HUDEP-2 (cell line): ENCODE data around the gene BCL11B.

Source experiments
- DNase-seq, 76 experiments: peaks; one replicate each; lab custom pipeline; 2025; ENCODE audit not compliant: unreplicated experiment in 76 of 76; lab: John Stamatoyannopoulos, UW

The BCL11B gene

DNA sequence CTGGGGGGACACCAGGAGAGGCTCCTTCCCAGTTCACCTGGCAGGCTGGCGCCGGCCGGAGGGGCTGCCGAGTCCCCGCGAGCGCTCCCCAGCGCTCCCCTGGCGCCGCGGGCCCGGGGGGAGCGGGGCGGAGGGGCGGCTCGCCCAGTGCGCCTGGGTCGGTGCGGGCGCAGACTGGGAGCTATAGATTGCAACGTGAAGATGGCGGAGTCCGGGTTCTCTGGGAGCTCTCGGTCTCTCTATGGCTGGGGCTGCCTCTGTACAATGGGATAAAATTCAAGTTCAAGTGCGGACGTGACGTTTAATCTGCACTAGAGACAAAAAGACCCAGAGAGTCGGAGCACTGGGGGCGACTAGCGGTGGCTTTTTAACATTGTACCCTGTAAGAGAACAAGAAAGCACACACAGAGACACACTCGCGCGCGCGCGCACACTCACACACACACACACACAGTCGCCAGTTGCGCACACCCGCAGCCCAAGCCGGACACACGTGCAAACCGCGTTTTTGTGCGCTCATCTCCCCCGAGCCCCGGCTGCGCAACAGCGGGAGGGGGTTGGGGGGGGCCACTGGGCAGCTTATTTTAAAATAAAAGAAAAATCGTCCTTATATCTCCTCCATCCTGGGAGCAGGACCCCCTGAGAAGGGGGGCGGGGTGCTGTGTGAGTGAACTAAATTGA lies at the start of gene BCL11B:
Gene BCL11B (minus strand): TSS at position 247 of the 681 bp plus-strand sequence. CDS start 979 bp downstream, outside the sequence.
- DNase-seq, result peak in 68 of 76 experiments; percentile 12 to 75 (median 52)

DNA sequence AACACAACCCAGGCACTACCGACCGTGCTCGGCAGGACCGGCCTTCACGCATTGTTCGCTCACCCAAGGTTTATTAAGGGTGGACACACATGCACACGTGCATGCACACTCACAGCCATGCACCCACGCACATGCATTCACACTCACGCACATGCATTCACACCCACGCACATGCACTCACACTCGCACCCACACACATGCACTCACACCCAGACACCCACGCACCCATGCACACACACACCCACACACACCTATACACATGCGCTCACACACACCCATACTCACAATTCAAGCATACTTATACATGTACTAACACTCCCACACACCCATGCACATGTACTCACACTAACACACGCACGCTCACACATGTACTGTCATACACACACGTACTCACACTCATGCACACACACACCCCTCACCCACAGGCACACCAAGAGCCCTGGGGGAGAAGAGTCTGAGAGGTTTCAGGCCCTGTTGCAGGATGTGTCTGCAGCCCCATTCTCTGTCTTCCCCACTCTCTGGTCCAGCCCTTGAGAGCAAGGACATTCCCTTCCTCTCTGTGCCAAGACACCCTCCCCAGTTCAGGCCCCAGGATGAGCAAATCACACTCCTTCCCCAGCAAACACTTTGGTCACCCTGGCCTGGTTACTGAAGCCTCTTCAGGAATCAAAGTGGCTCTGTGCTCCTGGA lies 49.4 kb upstream of the BCL11B start:
- no peak for DNase-seq

DNA sequence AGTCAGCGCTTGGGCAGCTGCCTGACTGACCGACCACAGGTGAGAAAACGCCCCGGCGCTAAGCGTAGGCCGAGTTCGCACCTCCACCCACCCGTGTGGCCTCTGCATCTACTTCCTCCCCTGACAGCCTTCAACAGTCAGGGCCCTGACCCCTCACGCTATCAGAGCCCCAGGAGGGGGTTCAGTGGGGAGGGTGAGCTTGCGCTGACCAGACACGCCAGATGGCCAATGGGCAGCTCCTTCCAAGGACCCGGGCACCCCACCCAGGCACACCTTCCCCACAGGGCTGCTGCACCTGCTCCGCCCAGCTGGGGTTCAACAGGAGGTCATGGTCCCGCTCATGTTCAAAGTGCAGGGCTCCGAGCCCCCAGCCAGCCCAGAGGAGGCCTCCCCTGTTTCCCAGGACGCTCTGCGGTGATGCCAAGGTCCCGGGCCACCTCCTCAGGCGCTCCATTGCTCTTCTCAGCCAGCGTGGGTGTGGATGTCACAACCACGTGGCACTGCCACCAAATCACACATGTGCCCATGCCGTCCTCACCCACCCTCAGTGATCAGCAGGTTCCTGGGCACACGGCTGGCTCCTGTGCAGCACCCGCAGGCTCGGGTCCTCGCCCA lies 48.7 kb upstream of the BCL11B start:
- no peak for DNase-seq

DNA sequence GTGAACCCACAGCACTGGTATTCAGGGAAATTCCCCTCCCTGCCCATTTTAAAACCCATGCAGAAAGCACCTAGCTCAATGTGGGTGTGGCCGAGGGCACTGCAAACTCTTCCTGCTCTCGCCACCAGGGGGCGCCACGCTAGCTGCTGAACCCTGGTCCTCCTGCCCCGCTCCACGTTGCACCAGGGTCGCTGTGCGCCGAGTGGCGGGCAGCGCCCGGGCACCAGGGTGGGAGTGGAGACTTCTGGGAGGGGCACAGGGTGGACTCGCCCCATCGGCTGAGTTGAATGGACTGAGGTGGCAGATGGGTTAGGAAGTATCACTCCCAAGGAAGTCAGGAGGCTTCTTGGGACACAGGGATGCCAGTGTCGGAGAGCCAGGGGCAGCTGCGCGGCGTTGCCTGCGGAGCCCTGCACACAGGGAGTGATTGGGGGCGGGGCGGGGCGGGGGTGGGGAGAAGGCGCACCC lies 48.1 kb upstream of the BCL11B start:
- peak in 67 of 76 experiments; percentile 1 to 66 (median 36) for DNase-seq

DNA sequence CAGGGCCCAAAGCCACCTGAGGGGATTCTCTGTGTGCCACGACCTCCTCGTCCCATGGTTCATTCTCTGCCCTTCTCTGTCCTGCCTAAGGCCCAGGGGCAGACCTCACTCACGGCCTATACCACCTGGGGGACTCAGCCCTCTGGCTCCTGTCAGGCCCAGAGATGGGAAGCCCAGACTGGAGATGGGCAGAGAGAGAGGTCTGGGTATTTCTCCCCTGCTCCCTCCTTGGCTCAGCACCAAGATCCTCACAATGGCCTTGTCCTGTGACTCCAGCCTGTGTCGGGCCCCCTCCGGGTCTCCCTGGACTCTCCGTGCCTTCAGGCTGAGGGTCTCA lies 46.9 kb upstream of the BCL11B start:
- DNase-seq, result no peak

DNA sequence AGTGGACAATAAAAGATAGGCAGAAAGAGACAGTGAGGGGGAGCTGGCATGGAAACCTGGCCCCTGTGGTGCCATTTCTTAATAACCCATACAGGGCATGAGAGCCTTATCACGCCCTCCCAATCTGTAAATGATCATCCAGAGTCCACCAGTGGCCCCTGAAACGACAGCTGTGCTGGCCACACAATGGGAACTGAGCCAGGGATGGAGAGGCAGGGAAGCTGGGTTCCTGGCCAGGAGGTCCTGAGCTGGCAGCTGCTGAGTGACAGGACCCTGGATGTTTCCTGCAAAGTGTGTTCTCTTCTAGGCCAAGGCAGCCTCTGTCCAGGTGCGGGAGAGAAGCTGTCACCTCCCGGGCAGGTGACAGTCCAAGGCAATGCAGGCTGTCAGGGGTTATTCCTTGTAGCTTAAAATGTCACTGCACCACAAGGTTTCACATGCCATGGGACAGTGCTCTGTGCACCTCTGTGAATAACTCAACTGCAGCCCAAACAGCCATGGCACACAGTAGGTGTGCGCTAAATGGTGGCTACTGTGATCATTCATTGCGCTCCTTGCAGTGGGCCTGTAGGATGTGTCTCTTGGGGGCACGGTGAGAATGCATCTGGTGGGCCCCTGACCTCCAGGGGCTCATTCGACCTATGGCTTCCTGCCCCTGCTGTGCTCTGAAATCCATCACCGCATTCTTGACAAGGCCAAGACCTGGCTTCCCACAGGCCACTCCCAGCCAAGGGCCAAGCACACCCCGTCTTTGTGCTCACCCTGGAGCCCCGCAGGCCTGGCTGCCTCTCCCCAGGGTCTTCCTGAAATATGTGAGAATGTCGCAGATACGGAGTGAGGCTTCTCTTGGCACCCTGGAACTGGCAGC lies 46.3 kb upstream of the BCL11B start:
- DNase-seq, result no peak

DNA sequence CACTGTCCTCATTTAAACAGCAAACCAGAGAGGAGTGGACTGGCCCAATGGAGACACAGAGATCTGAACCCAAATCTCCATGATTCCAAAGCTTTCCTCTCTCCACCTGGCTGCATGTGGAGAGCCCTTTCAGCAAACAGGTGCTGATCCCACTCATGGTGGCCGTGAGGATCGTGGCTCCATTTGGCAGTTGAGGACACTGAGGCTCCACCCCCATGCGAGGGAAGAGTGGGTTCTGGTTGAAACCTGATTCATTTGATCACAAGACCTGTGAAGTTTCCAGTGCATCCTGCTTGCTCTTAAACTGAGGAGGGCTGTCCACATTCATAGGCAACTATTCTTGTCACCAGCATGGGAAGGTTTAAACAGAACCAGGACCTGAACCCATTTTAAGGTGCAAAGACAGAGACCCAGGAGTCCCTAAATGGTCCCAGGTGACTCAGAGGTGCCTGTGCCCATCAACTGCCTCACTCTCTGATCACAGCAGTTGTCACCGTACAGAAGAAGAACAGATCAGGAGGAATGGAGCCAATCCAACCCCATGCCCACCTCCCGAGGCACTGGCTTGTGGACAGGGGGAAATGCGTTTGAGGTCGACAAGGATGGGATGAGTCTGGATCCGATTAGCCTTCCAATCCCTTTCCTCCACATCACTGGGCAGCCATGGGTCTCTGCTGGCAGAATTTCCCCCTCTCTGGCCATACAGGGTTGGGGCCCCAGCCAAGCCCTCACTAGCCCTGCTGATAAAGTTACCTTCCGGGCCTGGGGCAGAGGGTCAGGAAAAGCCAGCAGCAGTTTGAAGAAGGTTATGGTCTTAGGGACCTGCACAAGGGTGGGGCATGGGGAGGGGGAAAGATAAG lies 45.5 kb upstream of the BCL11B start:
- no peak for DNase-seq

DNA sequence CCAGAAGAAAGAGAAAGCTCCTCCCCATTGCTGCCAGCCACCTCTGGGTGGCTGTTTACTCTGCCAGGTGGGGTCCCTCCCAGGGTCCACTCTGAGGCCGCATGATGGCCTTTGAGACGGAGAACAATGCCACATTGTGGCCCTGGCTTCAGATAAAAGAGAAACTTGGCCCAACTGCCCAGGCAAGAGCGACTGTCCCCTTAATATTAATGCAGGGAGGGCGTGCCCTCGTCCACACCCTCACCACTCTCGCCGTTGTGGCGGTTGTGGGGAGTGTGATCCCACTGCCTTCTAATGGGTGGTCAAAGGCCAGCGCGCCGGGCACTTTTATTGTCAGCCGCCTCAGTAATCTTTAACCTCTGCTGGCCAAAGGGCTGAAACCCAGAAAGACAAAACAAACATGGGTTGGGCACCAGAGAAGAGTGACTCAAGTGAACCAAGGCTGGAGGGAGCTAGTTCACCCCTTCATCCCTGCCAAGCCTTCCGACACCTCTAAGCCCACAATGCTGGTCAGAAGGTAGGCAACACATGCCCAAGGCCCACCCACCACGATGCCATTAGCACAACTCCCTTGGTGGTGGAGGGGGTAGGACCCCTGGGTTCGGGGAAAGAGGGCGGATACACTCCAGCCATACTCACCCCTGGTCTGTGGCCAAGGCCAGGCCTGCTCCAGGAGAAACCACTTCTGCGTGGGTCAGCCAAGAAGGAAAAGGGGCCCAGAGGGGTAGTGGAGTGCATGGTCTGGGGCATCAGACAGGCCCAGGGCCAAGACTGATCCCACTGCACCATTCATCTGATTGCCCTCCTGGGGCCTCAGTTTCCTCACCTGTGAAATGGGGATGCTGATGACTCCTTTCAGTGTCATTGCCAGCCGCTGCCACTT lies 44.5 kb upstream of the BCL11B start:
- DNase-seq, result no peak

DNA sequence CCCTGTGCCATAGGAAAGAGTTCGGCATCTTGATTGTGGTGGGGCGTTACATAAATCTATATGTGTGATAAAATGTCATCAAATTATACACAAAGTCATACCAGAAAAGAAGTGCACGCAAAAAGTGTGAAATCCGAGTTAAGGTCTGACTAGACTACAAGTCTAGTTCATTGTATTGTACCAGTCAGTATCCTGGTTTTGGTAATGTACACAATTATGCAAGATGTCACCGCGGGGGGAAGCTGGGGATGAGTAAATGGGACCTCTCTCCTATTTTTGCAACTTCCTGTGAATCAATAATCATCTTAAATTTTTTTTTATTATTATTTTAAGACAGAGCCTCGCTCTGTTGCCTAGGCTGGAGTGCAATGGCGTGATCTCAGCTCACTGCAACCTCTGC lies 43.2 kb upstream of the BCL11B start:
- DNase-seq, result no peak

DNA sequence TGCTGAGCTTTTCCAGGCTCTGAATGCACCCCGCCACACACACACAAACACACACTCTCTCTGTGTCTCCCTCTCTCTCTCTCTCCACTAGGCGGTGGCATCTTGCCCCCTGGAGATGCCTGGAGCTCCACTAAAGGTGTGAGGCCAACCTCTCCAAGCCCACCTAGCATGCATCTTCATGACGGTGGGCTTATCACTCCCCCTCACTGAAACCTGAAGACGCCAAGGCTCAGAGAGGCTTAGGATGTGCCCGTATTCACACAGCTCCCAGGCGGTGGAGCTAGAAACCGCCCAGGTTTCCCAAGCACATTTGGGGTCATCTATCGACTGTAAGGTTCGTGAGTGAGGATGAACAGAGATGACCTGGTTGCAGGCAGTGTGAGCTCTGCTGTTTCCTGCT lies 42.6 kb upstream of the BCL11B start:
- no peak for DNase-seq

DNA sequence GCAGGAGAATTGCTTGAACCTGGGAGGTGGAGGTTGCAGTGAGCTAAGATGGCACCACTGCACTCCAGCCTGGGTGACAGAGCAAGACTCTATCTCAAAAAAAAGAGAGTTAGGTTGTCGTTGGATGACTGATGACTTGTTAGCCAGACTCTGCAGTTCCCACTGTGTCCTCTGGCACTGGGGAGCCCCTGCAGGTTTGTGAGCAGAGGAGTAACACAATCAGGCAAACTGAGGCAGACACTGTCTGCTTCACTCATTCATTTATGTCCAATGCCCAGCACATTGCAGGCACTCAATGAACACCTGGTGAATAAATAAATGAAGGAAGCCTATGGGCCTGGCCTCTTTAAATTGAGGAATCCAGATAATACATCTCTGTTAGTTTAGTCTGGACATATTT lies 41.2 kb upstream of the BCL11B start:
- DNase-seq, result no peak

DNA sequence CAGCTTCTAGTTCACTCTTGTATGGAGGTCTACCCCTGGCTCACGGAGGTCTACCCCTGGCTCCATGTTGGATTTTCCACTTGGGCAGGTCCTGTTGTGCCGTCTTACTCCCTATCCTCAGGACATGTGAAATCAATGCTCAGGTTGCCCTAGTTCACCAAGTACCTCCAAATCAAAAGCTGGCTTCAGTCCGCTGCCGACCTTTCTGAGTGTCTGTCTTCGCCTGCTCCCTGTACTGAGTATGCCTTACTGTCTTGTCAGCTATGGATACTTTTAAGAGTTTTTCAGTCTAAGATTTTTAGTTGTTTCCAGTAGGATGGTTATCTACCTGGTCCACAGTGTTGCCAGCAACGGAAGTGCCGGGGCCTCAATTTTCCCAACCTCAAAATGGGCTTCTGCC lies 40.1 kb upstream of the BCL11B start:
- no peak for DNase-seq

DNA sequence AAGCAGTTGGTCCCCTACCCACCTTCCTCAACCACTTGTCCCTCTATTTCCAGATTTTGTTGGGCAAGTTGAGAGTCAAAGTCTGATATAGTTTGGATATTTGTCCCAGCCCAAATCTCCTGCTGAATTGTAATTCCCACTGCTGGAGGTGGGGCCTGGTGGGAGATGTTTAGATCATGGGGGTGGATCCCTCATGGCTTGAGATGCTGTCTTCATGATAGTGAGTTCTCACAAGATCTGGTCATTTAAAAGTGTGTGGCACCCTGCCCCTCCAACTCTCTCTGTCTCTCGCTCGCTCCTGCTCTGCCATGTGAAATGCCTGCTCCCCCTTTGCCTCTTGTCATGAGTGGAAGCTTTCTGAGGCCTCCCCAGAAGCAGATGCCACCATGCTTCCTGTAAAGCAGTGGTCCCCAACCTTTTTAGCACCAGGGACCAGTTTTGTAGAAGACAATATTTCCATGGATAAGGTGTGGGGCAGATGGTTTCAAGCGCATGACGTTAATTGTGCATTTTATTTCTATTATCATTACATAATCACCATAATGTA lies 37.3 kb upstream of the BCL11B start:
- no peak for DNase-seq

DNA sequence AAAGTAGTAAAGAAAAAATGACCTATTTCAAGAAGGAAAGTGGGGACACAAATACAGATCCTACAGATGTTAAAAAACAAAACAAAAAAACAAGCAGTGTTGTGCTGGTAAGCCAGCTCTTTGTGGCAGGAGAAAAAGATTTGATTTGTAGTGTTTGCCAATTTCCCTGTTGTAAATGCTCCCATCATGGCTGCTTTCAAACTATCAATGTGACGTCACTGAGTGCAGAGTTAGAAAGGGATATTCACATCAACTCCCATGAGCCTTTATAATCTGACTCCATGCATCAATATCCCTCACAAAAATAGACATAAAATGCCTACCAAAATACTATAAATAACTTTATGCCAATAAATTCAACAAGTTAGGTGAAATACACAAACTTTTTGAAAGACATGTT lies 32.2 kb upstream of the BCL11B start:
- DNase-seq, result no peak

DNA sequence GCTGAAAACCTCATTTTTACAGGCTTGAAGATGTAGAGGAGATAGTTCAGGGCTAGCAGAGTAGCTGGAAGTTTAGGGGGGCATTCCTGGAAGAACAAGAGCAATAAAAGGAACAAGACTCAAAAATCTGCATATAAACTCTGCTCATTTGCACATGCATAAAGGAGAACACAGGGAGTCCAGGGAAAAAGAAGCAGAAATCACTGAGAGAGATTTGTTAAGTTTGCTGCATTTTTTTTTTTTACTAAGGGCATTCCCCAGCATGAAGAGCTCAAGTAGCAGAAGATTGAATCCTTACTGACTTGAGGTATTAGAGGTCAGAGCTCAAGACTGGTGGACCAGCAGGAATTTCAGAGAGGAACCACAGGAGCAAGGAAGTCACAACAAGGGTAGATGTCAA lies 28.2 kb upstream of the BCL11B start:
- no peak for DNase-seq

DNA sequence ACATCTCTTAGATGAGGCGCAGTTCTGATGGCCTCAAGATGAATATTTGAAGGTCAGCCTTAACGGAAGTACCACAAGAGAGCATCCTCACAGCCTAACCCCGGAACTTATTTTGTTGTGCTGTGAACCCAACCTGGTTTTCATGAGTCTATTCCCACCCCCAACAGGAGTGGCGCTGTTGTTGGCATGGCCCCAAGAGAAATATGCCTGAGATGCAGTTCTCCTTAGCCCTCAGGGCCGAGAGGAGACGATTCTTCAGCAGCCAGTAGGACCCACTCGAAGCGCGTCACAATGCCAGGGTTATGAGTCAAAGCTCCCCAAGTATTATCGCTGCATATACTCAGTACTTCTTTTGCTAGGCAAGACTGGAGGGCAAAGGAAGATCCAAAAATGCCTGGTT lies 24.5 kb upstream of the BCL11B start:
- DNase-seq, result no peak

DNA sequence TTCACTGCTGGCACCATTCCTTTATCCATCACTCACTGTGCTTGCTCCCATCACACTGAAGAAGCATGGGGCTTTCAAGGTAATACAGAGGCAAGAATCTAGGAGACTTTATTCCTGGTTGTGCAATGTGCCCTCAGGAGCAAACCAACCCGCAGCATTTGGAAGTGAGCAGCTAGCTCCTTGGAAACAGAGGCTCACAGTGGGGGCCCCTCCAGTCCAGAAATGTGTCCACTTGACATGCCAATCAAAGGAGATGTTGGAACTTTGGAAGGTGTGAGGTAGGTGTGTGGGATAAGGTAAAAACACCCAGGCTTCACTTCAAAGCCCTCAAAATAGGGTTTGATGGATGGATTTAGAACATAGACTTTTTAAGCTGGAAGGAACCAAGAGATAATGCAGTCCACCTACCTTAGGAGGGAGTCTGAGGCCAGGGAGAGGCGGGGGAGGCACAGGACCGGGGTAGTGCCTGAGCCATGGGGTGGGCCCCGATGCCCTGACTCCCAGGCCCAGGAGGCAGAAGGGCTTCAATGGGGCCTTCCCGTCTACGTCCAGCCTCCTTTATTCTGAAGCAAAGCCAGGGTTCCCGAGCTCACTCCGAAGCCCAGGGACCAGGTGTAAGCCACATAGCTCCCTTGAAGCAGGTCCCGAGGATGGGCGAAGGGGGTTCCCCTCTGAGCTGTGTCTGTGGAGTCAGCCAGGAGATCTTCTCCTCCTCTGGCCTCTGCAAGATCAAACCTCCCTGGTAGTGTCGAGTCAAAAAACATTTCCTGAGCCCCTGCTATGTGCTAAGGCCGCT lies 17.6 kb upstream of the BCL11B start:
- DNase-seq, result no peak

DNA sequence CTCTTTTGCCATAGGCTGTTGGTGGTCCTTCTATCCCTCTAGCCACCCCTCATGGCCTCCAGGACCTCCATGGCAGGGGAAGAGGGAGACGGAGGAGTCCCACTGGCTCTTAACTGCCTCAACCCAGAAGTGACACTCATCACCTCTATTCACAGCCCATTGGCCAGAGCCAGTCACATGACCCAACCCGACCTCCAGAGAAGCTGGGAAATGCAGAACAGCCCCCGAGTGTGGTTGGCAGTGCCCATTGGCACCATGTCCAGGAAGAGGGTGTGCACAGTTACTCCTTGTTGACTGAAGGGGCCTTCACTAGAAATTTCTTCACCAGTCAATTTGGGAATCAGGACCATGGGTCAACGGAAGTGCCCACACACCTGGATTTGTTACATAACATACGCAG lies 17.0 kb upstream of the BCL11B start:
- no peak for DNase-seq
